Thyroid gland (tissue), 4 donors: ENCODE results near the gene CGN. TPM values are rescaled to one million over a fixed set of nuclear protein-coding genes. Genes with fewer than 3 reads are reported as not detected.

Experiments used
- DNase-seq, 2 donors: peaks; one replicate each; pipeline ENCODE4 v3.0.0-alpha.2; 2019
- H3K27ac ChIP-seq, 3 donors: fragments of 200-600 bp; sonication (generic); 1 replicate in 2 of 3; 2 replicates in 1 of 3; pipeline ENCODE4 v1.5.1; 2016 to 2019; ENCODE audit warnings: mild to moderate bottlenecking in 1 of 3, moderate library complexity in 1 of 3
- H3K27me3 ChIP-seq: fragments of 200-600 bp; sonication (generic); one replicate; pipeline ENCODE4 v1.5.1; 2019
- H3K36me3 ChIP-seq, 2 donors: fragments of 200-600 bp; sonication (generic); one replicate each; pipeline ENCODE4 v1.5.1; 2016 to 2019
- H3K4me1 ChIP-seq, 2 donors: fragments of 200-600 bp; sonication (generic); one replicate each; pipeline ENCODE4 v1.5.1; 2017 to 2019
- H3K4me3 ChIP-seq, 3 donors: fragments of 200-600 bp; sonication (generic); replicated peaks in 1 of 3; 1 replicate in 2 of 3; 2 replicates in 1 of 3; pipeline ENCODE4 v1.5.1; 2016; ENCODE audit warnings: mild to moderate bottlenecking in 1 of 3
- H3K9me3 ChIP-seq: fragments of 200-600 bp; sonication (generic); one replicate; pipeline ENCODE4 v1.5.1; 2017
- POLR2A ChIP-seq, 2 donors: fragments of 450-650 bp; IDR thresholded peaks; one replicate each; pipeline ENCODE4 v1.6.1; 2017; ENCODE audit warnings: antibody characterized with exemption in 2 of 2, mild to moderate bottlenecking in 2 of 2, moderate library complexity in 1 of 2
- WGBS, 2 donors: methylation state at CpG; one replicate each; pipeline ENCODE4 v1.1.5; 2017; 5-methylcytosine and 5-hydroxymethylcytosine counted together
- intact Hi-C: fragments of 100-400 bp; cut with DNase I; formaldehyde crosslinking; loops from one replicate; pipeline ENCODE4 v1.15.1; 2023
- total RNA-seq, 4 donors: library from RNA; depleted of rRNA; stranded (reverse); fragments of >200 nt; gene quantifications; one replicate each; pipeline ENCODE4 v1.2.3, GENCODE V29; 2016
- TF ChIP-seq, protein P1 (sequence below), 6 experiments: fragments of 200-600 bp in 3 of 6; fragments of 450-650 bp in 3 of 6; sonication (generic) in 3 of 6; IDR thresholded peaks; one replicate each; pipeline ENCODE4 v1.5.1; 2016 to 2019; ENCODE audit warnings: antibody characterized with exemption in 6 of 6, mild to moderate bottlenecking in 2 of 6, inconsistent platforms in 1 of 6, moderate library complexity in 1 of 6

Gene CGN
- total RNA-seq, 4 donors from 2014 or later, result 7.7 to 14.9 (median 8.7) TPM

DNA sequence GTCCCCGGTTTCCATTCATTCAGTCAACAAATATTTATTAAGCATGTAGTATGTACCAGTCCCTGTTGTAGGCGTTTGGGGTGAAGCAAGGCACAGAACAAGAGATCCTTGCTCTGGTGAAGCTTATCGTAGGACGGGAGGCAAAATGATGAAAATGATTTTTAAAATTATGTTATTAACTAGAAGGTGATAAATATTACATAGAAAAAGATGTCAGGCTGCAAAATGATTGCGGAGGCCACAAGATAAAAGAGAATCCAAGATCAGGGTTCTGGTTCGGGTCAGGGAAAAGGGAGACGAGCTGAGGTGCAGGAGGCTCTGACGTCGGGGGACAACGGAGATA is 602 bp upstream of the CGN start:
- intact Hi-C loops, result no loop called here
- Histone ChIP-seq H3K4me1 (peaks cover 27 to 33% of the 10 kb centered on the region in 2 donors), H3K4me3 (peak overlapping the region in 2 of 3 donors; percentile 33 to 52), H3K9me3 (no peaks in the 10 kb centered on the region), H3K27ac (peak overlapping the region; percentile 39 to 77 (median 48)), H3K27me3 (no peaks in the 10 kb centered on the region), H3K36me3 (no peaks in the 10 kb centered on the region)
- no peak for DNase-seq
- WGBS, 2 donors, result 10 to 14% methylated on average over 10 of the region's 10 CpGs
- TF ChIP-seq, protein P1, sequence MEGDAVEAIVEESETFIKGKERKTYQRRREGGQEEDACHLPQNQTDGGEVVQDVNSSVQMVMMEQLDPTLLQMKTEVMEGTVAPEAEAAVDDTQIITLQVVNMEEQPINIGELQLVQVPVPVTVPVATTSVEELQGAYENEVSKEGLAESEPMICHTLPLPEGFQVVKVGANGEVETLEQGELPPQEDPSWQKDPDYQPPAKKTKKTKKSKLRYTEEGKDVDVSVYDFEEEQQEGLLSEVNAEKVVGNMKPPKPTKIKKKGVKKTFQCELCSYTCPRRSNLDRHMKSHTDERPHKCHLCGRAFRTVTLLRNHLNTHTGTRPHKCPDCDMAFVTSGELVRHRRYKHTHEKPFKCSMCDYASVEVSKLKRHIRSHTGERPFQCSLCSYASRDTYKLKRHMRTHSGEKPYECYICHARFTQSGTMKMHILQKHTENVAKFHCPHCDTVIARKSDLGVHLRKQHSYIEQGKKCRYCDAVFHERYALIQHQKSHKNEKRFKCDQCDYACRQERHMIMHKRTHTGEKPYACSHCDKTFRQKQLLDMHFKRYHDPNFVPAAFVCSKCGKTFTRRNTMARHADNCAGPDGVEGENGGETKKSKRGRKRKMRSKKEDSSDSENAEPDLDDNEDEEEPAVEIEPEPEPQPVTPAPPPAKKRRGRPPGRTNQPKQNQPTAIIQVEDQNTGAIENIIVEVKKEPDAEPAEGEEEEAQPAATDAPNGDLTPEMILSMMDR (IDR thresholded peaks at IDR 0.05), result no peak
- no peak for TF ChIP-seq POLR2A (IDR thresholded peaks at IDR 0.05)

- no peaks in the 10 kb centered on the region for H3K27me3 ChIP-seq
- no peaks in the 10 kb centered on the region for H3K9me3 ChIP-seq
- H3K4me3 ChIP-seq, result peak overlapping the region in 2 of 3 donors; percentile 52 to 65
- peak; percentile 68 to 72 for DNase-seq
- 1 to 2% methylated on average over 11 to 23 of the region's 23 CpGs for WGBS, 2 donors
- intact Hi-C loops, result loop anchor here (2.0 kb wide), 1 partner anchor 25 kb away; no protein-coding TSS in a partner anchor
- H3K4me1 ChIP-seq, result peaks cover 35 to 41% of the 10 kb centered on the region in 2 donors
- H3K36me3 ChIP-seq, result no peaks in the 10 kb centered on the region
- TF ChIP-seq, protein P1 (IDR thresholded peaks at IDR 0.05), result peak in 2 of 6 experiments; percentile 9 to 24
- no peak for TF ChIP-seq POLR2A (IDR thresholded peaks at IDR 0.05)
- H3K27ac ChIP-seq, result peak overlapping the region; percentile 48 to 85 (median 77)
Measured at GRCh38 chr1:151511636-151512215, 539 bp downstream of the CGN start.

- Histone ChIP-seq H3K27ac (peak overlapping the region; percentile 72 to 93 (median 89)), H3K4me3 (peak overlapping the region in 1 of 3 donors; percentile 52), H3K9me3 (no peaks in the 10 kb centered on the region), H3K4me1 (peaks cover 35 to 41% of the 10 kb centered on the region in 2 donors), H3K27me3 (no peaks in the 10 kb centered on the region), H3K36me3 (no peaks in the 10 kb centered on the region)
- TF ChIP-seq POLR2A (IDR thresholded peaks at IDR 0.05), result no peak
- TF ChIP-seq, protein P1 (IDR thresholded peaks at IDR 0.05), result no peak
- peak in 1 of 2 donors; percentile 10 for DNase-seq
- WGBS, 2 donors, result 38 to 43% methylated on average over 3 to 4 of the region's 4 CpGs
- intact Hi-C loops, result loop anchor here (2.0 kb wide), 1 partner anchor 24 kb away; no protein-coding TSS in a partner anchor
Measured at GRCh38 chr1:151512326-151512725, 1.1 kb downstream of the CGN start.

GRCh38 chr1:151512801-151513625 is 1.8 kb downstream of the CGN start:
- WGBS, 2 donors, result 19 to 26% methylated on average over 8 of the region's 8 CpGs

More at GRCh38 chr1:151512801-151513625, 1.8 kb downstream of the CGN start:
- TF ChIP-seq, protein P1 (IDR thresholded peaks at IDR 0.05), result peak in 1 of 6 experiments; percentile 15
- TF ChIP-seq POLR2A (IDR thresholded peaks at IDR 0.05), result peak in 1 of 2 donors; percentile 81
- Histone ChIP-seq H3K36me3 (no peaks in the 10 kb centered on the region), H3K4me1 (peaks cover 35 to 41% of the 10 kb centered on the region in 2 donors), H3K4me3 (no peak overlapping the region), H3K27ac (peak overlapping the region; percentile 72 to 93 (median 89)), H3K9me3 (no peaks in the 10 kb centered on the region), H3K27me3 (no peaks in the 10 kb centered on the region)
- intact Hi-C loops, result loop anchor here (2.0 kb wide), 1 partner anchor 24 kb away; no protein-coding TSS in a partner anchor
- DNase-seq, result peak; percentile 92
